Transverse colon (tissue), 4 donors: ENCODE data around the gene SHISA5.

Experiments used
- EP300 ChIP-seq: sonication (generic); formaldehyde crosslinking; IDR thresholded peaks from one replicate; pipeline ENCODE4 v1.6.1; 2017; ENCODE audit warnings: antibody characterized with exemption, low read depth
- POLR2A ChIP-seq: fragments of 450-650 bp; IDR thresholded peaks from one replicate; pipeline ENCODE4 v1.6.1; 2016; ENCODE audit warnings: antibody characterized with exemption, mild to moderate bottlenecking, moderate library complexity
- POLR2AphosphoS5 ChIP-seq, 3 donors: sonication (generic); formaldehyde crosslinking; IDR thresholded peaks; one replicate each; pipeline ENCODE4 v1.6.1; 2016; ENCODE audit warnings: antibody characterized with exemption in 3 of 3
- TF ChIP-seq, protein P1 (sequence below), 5 experiments: fragments of 200-600 bp in 3 of 5; fragments of 450-650 bp in 2 of 5; sonication (generic) in 3 of 5; IDR thresholded peaks; 1 replicate in 2 of 5; 2 replicates in 3 of 5; pipeline ENCODE4 v1.5.1; 2016 to 2017; ENCODE audit warnings: antibody characterized with exemption in 5 of 5, inconsistent platforms in 3 of 5, mild to moderate bottlenecking in 2 of 5, moderate library complexity in 1 of 5

- TF ChIP-seq, protein P1, sequence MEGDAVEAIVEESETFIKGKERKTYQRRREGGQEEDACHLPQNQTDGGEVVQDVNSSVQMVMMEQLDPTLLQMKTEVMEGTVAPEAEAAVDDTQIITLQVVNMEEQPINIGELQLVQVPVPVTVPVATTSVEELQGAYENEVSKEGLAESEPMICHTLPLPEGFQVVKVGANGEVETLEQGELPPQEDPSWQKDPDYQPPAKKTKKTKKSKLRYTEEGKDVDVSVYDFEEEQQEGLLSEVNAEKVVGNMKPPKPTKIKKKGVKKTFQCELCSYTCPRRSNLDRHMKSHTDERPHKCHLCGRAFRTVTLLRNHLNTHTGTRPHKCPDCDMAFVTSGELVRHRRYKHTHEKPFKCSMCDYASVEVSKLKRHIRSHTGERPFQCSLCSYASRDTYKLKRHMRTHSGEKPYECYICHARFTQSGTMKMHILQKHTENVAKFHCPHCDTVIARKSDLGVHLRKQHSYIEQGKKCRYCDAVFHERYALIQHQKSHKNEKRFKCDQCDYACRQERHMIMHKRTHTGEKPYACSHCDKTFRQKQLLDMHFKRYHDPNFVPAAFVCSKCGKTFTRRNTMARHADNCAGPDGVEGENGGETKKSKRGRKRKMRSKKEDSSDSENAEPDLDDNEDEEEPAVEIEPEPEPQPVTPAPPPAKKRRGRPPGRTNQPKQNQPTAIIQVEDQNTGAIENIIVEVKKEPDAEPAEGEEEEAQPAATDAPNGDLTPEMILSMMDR (IDR thresholded peaks at IDR 0.05), result no peak
- no peak for TF ChIP-seq POLR2A
- TF ChIP-seq POLR2AphosphoS5 (IDR thresholded peaks at IDR 0.05), result no peak
- no peak for TF ChIP-seq EP300
Measured at GRCh38 chr3:48535578-48535977, 31.6 kb upstream of the SHISA5 start.
